Prostate gland (tissue), 2 donors: ENCODE results near the gene FLOT1. TPM values are rescaled to one million over a fixed set of nuclear protein-coding genes. Genes with fewer than 3 reads are reported as not detected.

Experiments used
- DNase-seq: peaks from one replicate; pipeline ENCODE4 v3.0.0-alpha.2; 2019; ENCODE audit warnings: low spot score
- H3K27ac ChIP-seq, 2 donors: fragments of 200-600 bp; sonication (generic); 2 replicates each; pipeline ENCODE4 v1.5.1; 2017 to 2019
- H3K27me3 ChIP-seq: fragments of 200-600 bp; sonication (generic); replicated peaks from 2 replicates; pipeline ENCODE4 v1.5.1; 2019; ENCODE audit not compliant: insufficient read depth
- H3K36me3 ChIP-seq, 2 donors: fragments of 200-600 bp; sonication (generic); 1 replicate in 1 of 2; 2 replicates in 1 of 2; pipeline versions ENCODE4 v1.5.1 to v1.8.1; 2017 to 2019
- H3K4me1 ChIP-seq: fragments of 200-600 bp; sonication (generic); replicated peaks from 2 replicates; pipeline ENCODE4 v1.5.1; 2019
- H3K4me3 ChIP-seq, 2 donors: fragments of 200-600 bp; sonication (generic); 2 replicates each; pipeline ENCODE4 v1.5.1; 2017 to 2019
- H3K9me3 ChIP-seq: fragments of 200-600 bp; sonication (generic); 2 replicates; pipeline ENCODE4 v1.5.1; 2017
- POLR2A ChIP-seq: fragments of 450-650 bp; IDR thresholded peaks from one replicate; pipeline ENCODE4 v1.6.1; 2016; ENCODE audit warnings: antibody characterized with exemption, mild to moderate bottlenecking
- POLR2AphosphoS5 ChIP-seq: sonication (generic); formaldehyde crosslinking; IDR thresholded peaks from one replicate; pipeline ENCODE4 v1.6.1; 2017; ENCODE audit warnings: antibody characterized with exemption
- WGBS: methylation state at CpG from one replicate; pipeline ENCODE4 v1.1.5; 2018; 5-methylcytosine and 5-hydroxymethylcytosine counted together
- intact Hi-C: fragments of 100-400 bp; cut with DNase I; formaldehyde crosslinking; loops from one replicate; pipeline ENCODE4 v1.14.2; 2022
- small RNA-seq, 2 donors: library from RNA; depleted of rRNA; stranded (forward); fragments of <200 nt; gene quantifications; one replicate each; pipeline ENCODE3, GENCODE V24; 2016
- total RNA-seq, 2 donors: library from RNA; depleted of rRNA; stranded (reverse); fragments of >200 nt; gene quantifications; one replicate each; pipeline ENCODE4 v1.1.0, GENCODE V29; 2016
- TF ChIP-seq, protein P1 (sequence below), 4 experiments: fragments of 200-600 bp in 2 of 4; fragments of 450-650 bp in 2 of 4; sonication (generic) in 2 of 4; IDR thresholded peaks; 1 replicate in 3 of 4; 2 replicates in 1 of 4; pipeline ENCODE4 v1.5.1; 2016 to 2019; ENCODE audit warnings: antibody characterized with exemption in 4 of 4, mild to moderate bottlenecking in 2 of 4, moderate library complexity in 2 of 4

The FLOT1 gene
- total RNA-seq, 2 donors from 2014 or later: 117 to 133 TPM

DNA sequence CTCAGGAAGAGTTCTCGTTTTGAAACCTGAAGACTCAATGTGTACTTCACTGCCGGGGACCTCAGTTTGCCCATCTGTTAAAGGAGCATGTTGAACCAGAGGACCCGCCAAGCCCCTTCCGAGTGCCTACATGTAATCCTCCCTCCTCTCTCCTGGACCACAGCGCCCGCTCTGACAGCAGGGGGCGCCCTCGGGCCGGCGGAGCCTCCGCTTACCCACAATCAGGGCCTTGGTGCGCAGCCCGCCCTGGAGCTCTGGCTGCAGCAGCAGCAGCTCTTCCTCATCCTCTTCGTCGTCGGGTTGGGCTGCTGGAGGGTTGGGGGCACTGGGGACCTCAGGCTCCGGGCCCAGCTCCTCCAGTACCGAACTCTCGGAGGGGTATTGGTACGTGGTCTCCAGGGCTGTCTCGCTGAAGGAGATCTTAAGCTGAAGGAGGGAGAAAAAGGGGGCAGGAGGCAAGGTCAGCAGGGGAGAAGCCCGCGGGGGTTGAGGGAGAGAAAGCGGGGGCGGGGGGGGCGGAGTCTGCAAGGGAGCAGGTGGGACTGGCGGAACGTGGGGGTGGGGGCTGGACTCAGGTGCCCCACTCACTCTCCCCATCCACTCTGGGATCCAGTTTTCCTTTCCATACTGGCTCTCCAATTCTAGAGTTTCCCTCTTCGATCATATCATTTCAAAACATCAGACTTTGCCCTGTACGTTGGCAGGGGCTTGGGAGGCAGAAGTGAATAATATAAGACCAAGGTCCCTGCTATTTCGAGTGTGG is 63.3 kb downstream of the FLOT1 start:
- Histone ChIP-seq H3K27me3 (no peaks in the 10 kb centered on the region), H3K4me1 (peaks cover 2% of the 10 kb centered on the region), H3K27ac (peak overlapping the region in 1 of 2 donors; percentile 43), H3K9me3 (no peaks in the 10 kb centered on the region), H3K36me3 (peaks cover 0 to 11% of the 10 kb centered on the region in 2 donors), H3K4me3 (no peak overlapping the region)
- intact Hi-C loops: loop anchor here (1.0 to 5.0 kb wide), 2 partner anchors 43 to 203 kb away; partner anchors contain the start of gene DDR1
- DNase-seq: peak; percentile 78
- TF ChIP-seq POLR2AphosphoS5 (peak; percentile 84), POLR2A (no peak)
- TF ChIP-seq, protein P1, sequence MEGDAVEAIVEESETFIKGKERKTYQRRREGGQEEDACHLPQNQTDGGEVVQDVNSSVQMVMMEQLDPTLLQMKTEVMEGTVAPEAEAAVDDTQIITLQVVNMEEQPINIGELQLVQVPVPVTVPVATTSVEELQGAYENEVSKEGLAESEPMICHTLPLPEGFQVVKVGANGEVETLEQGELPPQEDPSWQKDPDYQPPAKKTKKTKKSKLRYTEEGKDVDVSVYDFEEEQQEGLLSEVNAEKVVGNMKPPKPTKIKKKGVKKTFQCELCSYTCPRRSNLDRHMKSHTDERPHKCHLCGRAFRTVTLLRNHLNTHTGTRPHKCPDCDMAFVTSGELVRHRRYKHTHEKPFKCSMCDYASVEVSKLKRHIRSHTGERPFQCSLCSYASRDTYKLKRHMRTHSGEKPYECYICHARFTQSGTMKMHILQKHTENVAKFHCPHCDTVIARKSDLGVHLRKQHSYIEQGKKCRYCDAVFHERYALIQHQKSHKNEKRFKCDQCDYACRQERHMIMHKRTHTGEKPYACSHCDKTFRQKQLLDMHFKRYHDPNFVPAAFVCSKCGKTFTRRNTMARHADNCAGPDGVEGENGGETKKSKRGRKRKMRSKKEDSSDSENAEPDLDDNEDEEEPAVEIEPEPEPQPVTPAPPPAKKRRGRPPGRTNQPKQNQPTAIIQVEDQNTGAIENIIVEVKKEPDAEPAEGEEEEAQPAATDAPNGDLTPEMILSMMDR (IDR thresholded peaks at IDR 0.05): peak; percentile 86 to 98 (median 98)
- WGBS: 17% methylated on average over 31 of the region's 31 CpGs

Small RNA genes within 50 kb of the gene (small RNA-seq; reads per million reads assigned to genes)
- 0 reads per million in 2 donors for gene RF00019
- gene RN7SL353P: 0 reads per million in 2 donors

Other genes starting within 250 kb of the FLOT1 start
- 10 to 100 TPM; 38.3 to 56.4 TPM for gene GNL1, start 186.2 kb downstream of the FLOT1 start, total RNA-seq
- 10 to 100 TPM in 1 of 2 donors, 1 to 10 TPM in 1; 8.6 to 11.7 TPM for gene PRR3, start 185.4 kb downstream of the FLOT1 start, total RNA-seq
- 10 to 100 TPM; 42.3 to 49.2 TPM for gene ABCF1, start 171.2 kb downstream of the FLOT1 start, total RNA-seq
- gene PPP1R10, start 125.4 kb downstream of the FLOT1 start, total RNA-seq: 10 to 100 TPM; 40.0 to 51.0 TPM
- gene MRPS18B, start 124.8 kb downstream of the FLOT1 start, total RNA-seq: 10 to 100 TPM; 63.6 to 69.2 TPM
- 10 to 100 TPM in 1 of 2 donors, 1 to 10 TPM in 1; 8.7 to 11.0 TPM for gene ATAT1, start 115.8 kb downstream of the FLOT1 start, total RNA-seq
- gene C6orf136, start 95.6 kb downstream of the FLOT1 start, total RNA-seq: 10 to 100 TPM; 12.8 to 18.5 TPM
- 10 to 100 TPM; 26.4 to 41.0 TPM for gene DHX16, start 69.7 kb downstream of the FLOT1 start, total RNA-seq
- 10 to 100 TPM; 12.2 to 21.9 TPM for gene PPP1R18, start 56.0 kb downstream of the FLOT1 start, total RNA-seq
- 1 to 10 TPM; 5.9 to 7.3 TPM for gene NRM, start 51.7 kb downstream of the FLOT1 start, total RNA-seq
- gene MDC1, start 25.4 kb downstream of the FLOT1 start, total RNA-seq: 10 to 100 TPM; 20.5 to 26.3 TPM
- 100 to 1,000 TPM; 196 to 270 TPM for gene TUBB, start 22.3 kb downstream of the FLOT1 start, total RNA-seq
- 10 to 100 TPM; 13.9 to 26.4 TPM for gene IER3, start 1.9 kb upstream of the FLOT1 start, total RNA-seq
- 100 to 1,000 TPM; 178 to 182 TPM for gene DDR1, start 141.8 kb upstream of the FLOT1 start, total RNA-seq
- 10 to 100 TPM; 19.0 to 26.2 TPM for gene GTF2H4, start 165.5 kb upstream of the FLOT1 start, total RNA-seq
- 10 to 100 TPM; 15.8 to 27.0 TPM for gene VARS2, start 171.6 kb upstream of the FLOT1 start, total RNA-seq
- gene SFTA2, start 189.5 kb upstream of the FLOT1 start, total RNA-seq: not detected
- not detected for gene MUCL3, start 198.3 kb upstream of the FLOT1 start, total RNA-seq
- gene MUC21, start 241.0 kb upstream of the FLOT1 start, total RNA-seq: under 1 TPM in 1 of 2 donors, not detected in 1; 0.28 TPM